GM19468 (cell line): Measurements from ENCODE around the gene IQSEC1.
A peak's percentile ranks its signal among the peaks of the same experiment; 100 is the strongest.

ENCODE experiments used
- ATAC-seq: cut with Tn5 transposase; IDR thresholded peaks from one replicate; pipeline ENCODE4 v1.9.1; 2021; ENCODE audit warnings: mild to moderate bottlenecking, moderate library complexity, moderate number of reproducible peaks; ENCODE audit not compliant: unreplicated experiment; ENCODE audit errors: extremely low read depth

Gene IQSEC1

GRCh38 chr3:13019243-13020095 lies 53.8 kb downstream of the IQSEC1 start:
- no peak for ATAC-seq

- ATAC-seq: no peak
Measured at GRCh38 chr3:13018561-13019242, 54.5 kb downstream of the IQSEC1 start.

GRCh38 chr3:13018043-13018451 lies 55.2 kb downstream of the IQSEC1 start:
- no peak for ATAC-seq

GRCh38 chr3:13017361-13018042 lies 55.7 kb downstream of the IQSEC1 start:
- ATAC-seq: no peak

GRCh38 chr3:13016721-13017255 lies 56.4 kb downstream of the IQSEC1 start:
- ATAC-seq: no peak

- no peak for ATAC-seq
Measured at GRCh38 chr3:13016083-13016720, 57.0 kb downstream of the IQSEC1 start.

GRCh38 chr3:13015286-13016082 lies 57.7 kb downstream of the IQSEC1 start:
- no peak for ATAC-seq

GRCh38 chr3:13014755-13015285 lies 58.4 kb downstream of the IQSEC1 start:
- no peak for ATAC-seq

GRCh38 chr3:13013994-13014754 lies 59.1 kb downstream of the IQSEC1 start:
- ATAC-seq: no peak

GRCh38 chr3:13013566-13013965 lies 59.7 kb downstream of the IQSEC1 start:
- ATAC-seq: no peak

- no peak for ATAC-seq
Measured at GRCh38 chr3:13013151-13013561, 60.1 kb downstream of the IQSEC1 start.

GRCh38 chr3:13012221-13012691 lies 61.0 kb downstream of the IQSEC1 start:
- ATAC-seq: peak; percentile 27

- ATAC-seq: peak; percentile 48
Measured at GRCh38 chr3:13011573-13012220, 61.5 kb downstream of the IQSEC1 start.

- no peak for ATAC-seq
Measured at GRCh38 chr3:13010780-13011572, 62.3 kb downstream of the IQSEC1 start.

GRCh38 chr3:13009946-13010315 lies 63.3 kb downstream of the IQSEC1 start:
- ATAC-seq: no peak

- no peak for ATAC-seq
Measured at GRCh38 chr3:13009132-13009945, 63.9 kb downstream of the IQSEC1 start.
